GM21717 (cell line): ENCODE results near the gene ZFP36.
"Not testable (repeated sequence)": the region's sequence is repeated elsewhere in the genome, so short reads cannot be mapped to it uniquely, and the experiment has no call there.

ENCODE experiments used
- ATAC-seq: cut with Tn5 transposase; IDR thresholded peaks from one replicate; pipeline ENCODE4 v1.9.1; 2021; ENCODE audit warnings: mild to moderate bottlenecking, moderate library complexity; ENCODE audit not compliant: unreplicated experiment

ZFP36 gene

GRCh38 chr19:39406656-39407409 is at the start of gene ZFP36:
ZFP36 (plus strand) TSS chr19:39406847; CDS start chr19:39406905, 58 bp downstream.
- ATAC-seq: no peak

- ATAC-seq: no peak
These were observed 47.6 kb upstream of the ZFP36 start for GRCh38 chr19:39359026-39359425.

GRCh38 chr19:39360599-39360998 is 46.0 kb upstream of the ZFP36 start:
- no peak for ATAC-seq

GRCh38 chr19:39362682-39363657 is 43.7 kb upstream of the ZFP36 start:
- ATAC-seq: no peak

- no peak for ATAC-seq
These were observed 42.7 kb upstream of the ZFP36 start for GRCh38 chr19:39363901-39364457.

GRCh38 chr19:39365531-39365930 is 41.1 kb upstream of the ZFP36 start:
- no peak for ATAC-seq

- ATAC-seq: no peak
These were observed 37.4 kb upstream of the ZFP36 start for GRCh38 chr19:39369200-39369599.

GRCh38 chr19:39370735-39371134 is 35.9 kb upstream of the ZFP36 start:
- ATAC-seq: no peak

- ATAC-seq: no peak
These were observed 34.4 kb upstream of the ZFP36 start for GRCh38 chr19:39372047-39372802.

- no peak for ATAC-seq
These were observed 33.7 kb upstream of the ZFP36 start for GRCh38 chr19:39372941-39373340.

- no peak for ATAC-seq
These were observed 30.7 kb upstream of the ZFP36 start for GRCh38 chr19:39375929-39376328.

- ATAC-seq: no peak
These were observed 29.0 kb upstream of the ZFP36 start for GRCh38 chr19:39377373-39378362.

- ATAC-seq: not testable (repeated sequence)
These were observed 27.3 kb upstream of the ZFP36 start for GRCh38 chr19:39379366-39379765.

GRCh38 chr19:39379865-39380396 is 26.7 kb upstream of the ZFP36 start:
- ATAC-seq: no peak

- no peak for ATAC-seq
These were observed 25.8 kb upstream of the ZFP36 start for GRCh38 chr19:39380521-39381502.

GRCh38 chr19:39381910-39382611 is 24.6 kb upstream of the ZFP36 start:
- ATAC-seq: no peak

GRCh38 chr19:39382991-39383828 is 23.4 kb upstream of the ZFP36 start:
- ATAC-seq: no peak
